GM12891 (cell line): ENCODE data around the gene ZNRF4.
"Not testable (repeated sequence)": the region's sequence is repeated elsewhere in the genome, so short reads cannot be mapped to it uniquely, and the experiment has no call there.

Experiments used
- DNase-seq: peaks from one replicate; pipeline ENCODE4 v3.0.0; 2011; ENCODE audit warnings: low spot score; ENCODE audit not compliant: insufficient read length
- FAIRE-seq: peaks from 2 replicates; lab custom pipeline; 2011; peaks lifted over from hg19 to GRCh38; lab: Jason Lieb, UNC
- PAX5 ChIP-seq: IDR thresholded peaks from 2 replicates; pipeline ENCODE4 v1.6.1; 2011; ENCODE audit warnings: low read length, moderate library complexity, mild to moderate bottlenecking; ENCODE audit not compliant: insufficient read depth, severe bottlenecking
- POLR2A ChIP-seq: IDR thresholded peaks from 2 replicates; pipeline ENCODE4 v1.6.1; 2011; ENCODE audit warnings: low read depth, low read length, control low read depth
- POLR2AphosphoS5 ChIP-seq: IDR thresholded peaks from 2 replicates; pipeline ENCODE4 v1.6.1; 2011; ENCODE audit warnings: low read depth, low read length, control low read depth
- POU2F2 ChIP-seq: IDR thresholded peaks from 2 replicates; pipeline ENCODE4 v1.6.1; 2011; ENCODE audit warnings: low read depth, mild to moderate bottlenecking, control low read depth, low read length, moderate library complexity
- SPI1 ChIP-seq: IDR thresholded peaks from 2 replicates; pipeline ENCODE4 v1.6.1; 2011; ENCODE audit warnings: low read depth, low read length, control low read depth
- TAF1 ChIP-seq: IDR thresholded peaks from 2 replicates; pipeline ENCODE4 v1.6.1; 2011; ENCODE audit warnings: low read depth, low read length, control low read depth

The ZNRF4 gene

GRCh38 chr19:5484398-5485285 is 29.4 kb downstream of the ZNRF4 start:
- TF ChIP-seq POLR2AphosphoS5 (no peak), POU2F2 (no peak)
- DNase-seq: no peak
- no peak for FAIRE-seq

- DNase-seq: no peak
- TF ChIP-seq PAX5 (no peak), POLR2A (no peak), POLR2AphosphoS5 (no peak), POU2F2 (no peak), SPI1 (no peak), TAF1 (no peak)
- no peak for FAIRE-seq
Measured at GRCh38 chr19:5485286-5485636, 30.0 kb downstream of the ZNRF4 start.

DNA sequence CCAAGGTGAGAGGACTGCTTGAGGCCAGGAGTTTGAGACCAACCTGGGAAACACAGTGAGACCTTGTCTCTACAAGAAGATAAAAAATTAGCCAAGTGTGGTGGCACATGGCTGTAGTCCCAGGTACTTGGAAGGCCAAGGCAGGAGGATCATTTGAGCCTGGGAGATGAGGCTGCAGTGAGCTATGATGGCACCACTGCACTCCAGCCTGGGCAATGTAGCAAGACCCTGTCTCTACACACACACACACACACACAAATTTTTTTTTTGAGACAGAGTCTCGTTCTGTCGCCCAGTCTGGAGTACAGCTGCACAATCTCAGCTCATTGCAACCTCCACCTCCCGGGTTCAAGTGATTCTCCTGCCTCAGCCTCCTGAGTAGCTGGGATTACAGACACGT is 30.4 kb downstream of the ZNRF4 start:
- DNase-seq, FAIRE-seq: not testable (repeated sequence)

DNA sequence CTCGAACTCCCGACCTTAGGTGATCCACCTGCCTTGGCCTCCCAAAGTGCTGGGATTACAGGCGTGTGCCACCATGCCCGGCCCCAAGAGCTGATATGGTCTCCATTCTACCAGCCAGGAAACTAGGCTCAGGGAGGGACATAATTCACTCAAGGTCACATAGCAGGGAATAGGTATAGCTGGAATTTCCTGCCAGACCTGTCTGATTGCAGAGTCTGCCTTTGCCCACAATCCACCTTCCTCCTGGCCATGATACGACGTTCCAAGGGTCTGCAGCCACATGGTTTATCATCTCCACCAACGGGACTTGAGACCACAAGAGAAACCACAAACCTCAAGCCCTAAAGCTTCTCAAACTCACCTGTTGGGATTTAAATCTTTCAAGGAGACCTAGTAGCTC is 32.0 kb downstream of the ZNRF4 start:
- TF ChIP-seq POLR2AphosphoS5 (no peak), SPI1 (no peak)
- DNase-seq: no peak
- FAIRE-seq: no peak

DNA sequence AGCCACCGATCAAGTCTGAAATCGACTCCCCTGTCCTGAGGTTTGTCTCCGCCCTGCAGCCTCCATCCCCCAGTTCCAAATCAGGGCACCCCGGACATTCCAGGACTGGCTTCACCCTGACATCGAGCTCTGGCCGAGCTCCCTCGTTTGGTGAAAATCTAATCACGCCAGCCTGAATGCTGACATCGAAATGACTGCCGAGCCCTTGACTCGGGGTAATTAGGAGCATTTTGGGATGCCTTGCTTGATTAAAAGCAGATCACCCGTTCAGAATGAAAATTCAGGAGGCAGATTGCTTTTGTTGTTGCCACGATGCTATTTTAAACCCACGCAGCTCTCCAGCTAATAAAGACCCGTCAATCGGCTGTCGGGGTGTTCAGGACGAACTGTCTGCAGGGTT is 34.3 kb downstream of the ZNRF4 start:
- DNase-seq (no peak), FAIRE-seq (no peak)
- TF ChIP-seq POLR2AphosphoS5 (no peak), PAX5 (no peak), TAF1 (no peak), POLR2A (no peak), SPI1 (no peak), POU2F2 (no peak)

DNA sequence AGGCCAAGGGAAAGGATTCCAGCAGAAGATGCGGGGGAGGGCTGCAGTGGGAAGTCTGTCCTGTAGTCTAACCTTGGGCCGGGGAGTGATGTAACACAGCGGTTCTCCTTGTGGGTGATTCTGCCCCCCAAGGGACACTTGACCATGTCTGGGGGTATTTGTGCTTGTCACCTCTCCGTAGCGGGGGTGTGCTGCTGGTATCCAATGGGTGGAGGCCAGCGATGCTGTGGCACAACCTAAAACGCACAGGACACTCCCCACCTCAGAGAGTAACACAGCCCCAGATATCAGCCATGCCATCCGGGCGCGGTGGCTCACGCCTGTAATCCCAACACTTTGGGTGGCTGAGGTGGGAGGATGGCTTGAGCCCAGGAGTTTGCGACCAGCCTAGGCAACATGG is 36.3 kb downstream of the ZNRF4 start:
- FAIRE-seq: no peak
- no peak for TF ChIP-seq POLR2A
- no peak for TF ChIP-seq PAX5
- TF ChIP-seq POLR2AphosphoS5: no peak
- TF ChIP-seq POU2F2: no peak
- no peak for TF ChIP-seq SPI1
- no peak for TF ChIP-seq TAF1
- DNase-seq: no peak

DNA sequence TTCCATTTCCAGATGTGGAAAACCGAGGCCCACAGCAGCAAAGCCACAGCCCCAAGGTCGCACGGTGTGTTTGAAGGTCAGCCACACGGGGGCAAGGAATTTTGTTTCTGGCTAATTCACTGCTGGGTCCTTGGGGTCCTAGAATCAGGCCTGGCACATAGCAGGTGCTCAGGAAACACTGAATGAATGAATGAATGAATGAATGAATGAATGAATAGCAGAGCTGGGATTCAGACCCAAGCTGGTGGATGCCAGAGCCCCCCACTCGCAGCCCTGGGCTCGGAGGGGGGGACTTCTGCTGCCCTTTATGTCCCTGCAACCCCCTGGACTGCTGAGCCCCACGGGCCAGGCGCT is 37.0 kb downstream of the ZNRF4 start:
- no peak for TF ChIP-seq POU2F2
- no peak for TF ChIP-seq POLR2AphosphoS5
- no peak for TF ChIP-seq POLR2A
- TF ChIP-seq TAF1: no peak
- TF ChIP-seq SPI1: no peak
- no peak for TF ChIP-seq PAX5
- FAIRE-seq: no peak
- DNase-seq: no peak

DNA sequence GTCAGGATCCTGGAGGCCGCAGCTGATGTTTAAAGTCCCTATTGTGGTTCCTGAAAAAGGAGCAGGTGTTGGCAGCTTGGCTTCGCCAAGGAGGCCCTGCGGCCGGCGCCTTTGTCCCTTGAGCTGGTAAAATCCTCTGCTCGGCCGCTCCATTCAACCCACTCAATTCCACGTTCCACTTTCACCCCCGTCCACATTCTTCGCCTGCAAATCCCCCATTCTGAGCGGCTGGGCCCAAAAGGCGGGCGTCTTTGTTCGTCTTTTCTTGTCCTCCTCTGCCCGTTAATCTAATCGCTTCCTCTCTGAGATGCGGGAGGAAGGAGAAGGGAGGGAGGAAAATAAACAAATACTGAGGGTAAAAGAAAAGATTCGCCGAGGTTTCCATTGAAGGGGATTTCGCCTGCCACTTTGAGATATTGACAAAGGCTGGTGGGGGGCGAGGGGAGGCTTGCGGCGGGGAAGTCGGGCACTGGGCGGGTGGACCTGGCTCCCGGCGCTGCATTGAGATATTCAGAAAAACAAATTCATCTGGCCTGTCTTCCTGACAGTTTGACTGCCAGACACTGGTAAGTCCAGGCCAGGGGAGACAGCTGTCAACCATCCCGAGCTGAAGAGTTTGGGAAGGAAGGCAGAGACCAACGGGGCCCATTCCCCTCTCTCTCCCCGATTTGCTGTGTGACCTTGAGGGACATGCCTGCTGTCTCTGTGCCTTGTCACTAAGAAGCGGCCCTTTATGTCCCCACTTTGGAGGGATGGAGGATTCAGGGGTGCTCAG is 37.6 kb downstream of the ZNRF4 start:
- TF ChIP-seq POU2F2: no peak
- no peak for TF ChIP-seq POLR2AphosphoS5
- no peak for TF ChIP-seq SPI1
- TF ChIP-seq PAX5: no peak
- TF ChIP-seq POLR2A: no peak
- no peak for TF ChIP-seq TAF1
- FAIRE-seq: no peak

GRCh38 chr19:5494773-5495172 is 39.6 kb downstream of the ZNRF4 start:
- DNase-seq (no peak), FAIRE-seq (no peak)
- no peak for TF ChIP-seq POLR2AphosphoS5
- TF ChIP-seq POLR2A: no peak
- TF ChIP-seq POU2F2: no peak
- no peak for TF ChIP-seq SPI1
- no peak for TF ChIP-seq TAF1
- TF ChIP-seq PAX5: no peak

More for the DNA sequence above, 37.6 kb downstream of the ZNRF4 start:
- DNase-seq: no peak

DNA sequence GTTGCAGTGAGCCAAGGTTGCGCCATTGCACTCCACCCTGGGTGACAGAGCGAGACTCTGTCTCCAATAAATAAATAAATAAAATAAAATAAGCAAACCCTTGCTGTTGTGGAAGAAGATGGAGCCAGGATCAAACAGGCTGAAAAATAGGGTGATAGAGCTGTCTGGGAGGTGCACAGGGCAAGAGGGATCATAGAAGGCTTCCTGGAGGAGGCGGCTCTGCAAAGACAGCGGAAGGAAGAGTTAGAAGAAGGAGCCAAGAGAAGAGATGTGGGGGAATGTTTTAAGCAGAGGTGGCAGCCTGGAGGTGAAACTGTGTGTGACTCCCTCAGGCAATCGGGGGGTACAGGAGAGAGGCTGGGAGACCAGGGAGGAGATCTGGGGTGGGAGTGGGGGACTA is 40.6 kb downstream of the ZNRF4 start:
- no peak for TF ChIP-seq PAX5
- no peak for TF ChIP-seq POLR2A
- TF ChIP-seq POLR2AphosphoS5: no peak
- no peak for TF ChIP-seq SPI1
- no peak for TF ChIP-seq POU2F2
- no peak for TF ChIP-seq TAF1
- FAIRE-seq (no peak), DNase-seq (no peak)
